ENCODE measurements around the gene NINJ2.

The NINJ2 gene

GRCh38 chr12:627863-628741 is 35.1 kb downstream of the NINJ2 start:
- TF ChIP-seq EZH2 (IDR thresholded peaks at IDR 0.05; ENCODE audit: borderline replicate concordance, low read depth, low read length, severe bottlenecking) (no peak), CTCF (IDR thresholded peaks at IDR 0.05; ENCODE audit: borderline replicate concordance, extremely low read depth, low read length, poor library complexity, severe bottlenecking) (no peak)

GRCh38 chr12:627285-627684 is 36.0 kb downstream of the NINJ2 start:
- Histone ChIP-seq H3K36me3 (ENCODE audit: insufficient read depth, low read length) (no peaks in the 10 kb centered on the region), H3K27ac (ENCODE audit: low read length) (no peak overlapping the region), H2AFZ (ENCODE audit: low read depth, low read length) (no peak overlapping the region), H3K27me3 (ENCODE audit: insufficient read depth, low read length, poor library complexity) (no peaks in the 10 kb centered on the region), H3K4me3 (ENCODE audit: low read depth in 1 of 2, low read length in 2 of 2) (no peak overlapping the region), H3K9ac (ENCODE audit: low read depth, low read length) (no peak overlapping the region), H4K20me1 (ENCODE audit: insufficient read depth, low read length) (no peaks in the 10 kb centered on the region), H3K4me2 (ENCODE audit: insufficient read depth, low read length) (no peak overlapping the region), H3K9me3 (ENCODE audit: insufficient read depth, low read length, severe bottlenecking) (no peaks in the 10 kb centered on the region), H3K79me2 (ENCODE audit: insufficient read depth, low read length) (no peaks in the 10 kb centered on the region), H3K4me1 (ENCODE audit: insufficient read depth, low read length) (peaks cover 24% of the 10 kb centered on the region)
- TF ChIP-seq CTCF (IDR thresholded peaks at IDR 0.05; ENCODE audit: borderline replicate concordance, extremely low read depth, low read length, poor library complexity, severe bottlenecking) (no peak), EZH2 (IDR thresholded peaks at IDR 0.05; ENCODE audit: borderline replicate concordance, low read depth, low read length, severe bottlenecking) (no peak)
- DNase-seq, result no peak
- no peak for ATAC-seq (ENCODE audit: insufficient read depth, low read depth)

More at GRCh38 chr12:627863-628741, 35.1 kb downstream of the NINJ2 start:
- no peaks in the 10 kb centered on the region for H3K27me3 ChIP-seq (ENCODE audit: insufficient read depth, low read length, poor library complexity)
- no peak overlapping the region for H3K4me3 ChIP-seq (ENCODE audit: low read depth in 1 of 2, low read length in 2 of 2)
- H2AFZ ChIP-seq (ENCODE audit: low read depth, low read length), result 0 out of 2 replicates have a peak overlapping the region, but pooled peaks have one; percentile 11
- no peaks in the 10 kb centered on the region for H4K20me1 ChIP-seq (ENCODE audit: insufficient read depth, low read length)
- no peak for DNase-seq
- no peak for ATAC-seq (ENCODE audit: insufficient read depth, low read depth)
- H3K27ac ChIP-seq (ENCODE audit: low read length), result no peak overlapping the region
- H3K9ac ChIP-seq (ENCODE audit: low read depth, low read length), result no peak overlapping the region
- no peaks in the 10 kb centered on the region for H3K9me3 ChIP-seq (ENCODE audit: insufficient read depth, low read length, severe bottlenecking)
- H3K4me1 ChIP-seq (ENCODE audit: insufficient read depth, low read length), result peaks cover 19% of the 10 kb centered on the region
- H3K36me3 ChIP-seq (ENCODE audit: insufficient read depth, low read length), result no peaks in the 10 kb centered on the region
- H3K79me2 ChIP-seq (ENCODE audit: insufficient read depth, low read length), result no peaks in the 10 kb centered on the region
- no peak overlapping the region for H3K4me2 ChIP-seq (ENCODE audit: insufficient read depth, low read length)

GRCh38 chr12:625998-626397 is 37.2 kb downstream of the NINJ2 start:
- H3K4me1 ChIP-seq (ENCODE audit: insufficient read depth, low read length), result peaks cover 22% of the 10 kb centered on the region
- H3K9me3 ChIP-seq (ENCODE audit: insufficient read depth, low read length, severe bottlenecking), result no peaks in the 10 kb centered on the region
- H3K4me3 ChIP-seq (ENCODE audit: low read depth in 1 of 2, low read length in 2 of 2), result no peak overlapping the region
- H3K27ac ChIP-seq (ENCODE audit: low read length), result no peak overlapping the region
- ATAC-seq (ENCODE audit: insufficient read depth, low read depth) (no peak), DNase-seq (no peak)
- H3K36me3 ChIP-seq (ENCODE audit: insufficient read depth, low read length), result no peaks in the 10 kb centered on the region
- H3K79me2 ChIP-seq (ENCODE audit: insufficient read depth, low read length), result no peaks in the 10 kb centered on the region
- H4K20me1 ChIP-seq (ENCODE audit: insufficient read depth, low read length), result no peaks in the 10 kb centered on the region
- no peak overlapping the region for H2AFZ ChIP-seq (ENCODE audit: low read depth, low read length)
- no peak overlapping the region for H3K9ac ChIP-seq (ENCODE audit: low read depth, low read length)
- TF ChIP-seq CTCF (IDR thresholded peaks at IDR 0.05; ENCODE audit: borderline replicate concordance, extremely low read depth, low read length, poor library complexity, severe bottlenecking) (no peak), EZH2 (IDR thresholded peaks at IDR 0.05; ENCODE audit: borderline replicate concordance, low read depth, low read length, severe bottlenecking) (no peak)
- no peak overlapping the region for H3K4me2 ChIP-seq (ENCODE audit: insufficient read depth, low read length)
- H3K27me3 ChIP-seq (ENCODE audit: insufficient read depth, low read length, poor library complexity), result no peaks in the 10 kb centered on the region

Measured in DND-41 (cell line).